Suprapubic skin (tissue), 3 donors: ENCODE results near the gene RNF220.

Source experiments
- POLR2A ChIP-seq, 2 donors: fragments of 450-650 bp; IDR thresholded peaks; one replicate each; pipeline ENCODE4 v1.6.1; 2017; ENCODE audit warnings: antibody characterized with exemption in 2 of 2, mild to moderate bottlenecking in 2 of 2, moderate library complexity in 2 of 2
- TF ChIP-seq, protein P1 (sequence below), 2 donors: fragments of 200-600 bp in 1 of 2; fragments of 450-650 bp in 1 of 2; sonication (generic) in 1 of 2; IDR thresholded peaks; one replicate each; pipeline ENCODE4 v1.5.1; 2016 to 2019; ENCODE audit warnings: antibody characterized with exemption in 2 of 2, mild to moderate bottlenecking in 1 of 2, moderate library complexity in 1 of 2

DNA sequence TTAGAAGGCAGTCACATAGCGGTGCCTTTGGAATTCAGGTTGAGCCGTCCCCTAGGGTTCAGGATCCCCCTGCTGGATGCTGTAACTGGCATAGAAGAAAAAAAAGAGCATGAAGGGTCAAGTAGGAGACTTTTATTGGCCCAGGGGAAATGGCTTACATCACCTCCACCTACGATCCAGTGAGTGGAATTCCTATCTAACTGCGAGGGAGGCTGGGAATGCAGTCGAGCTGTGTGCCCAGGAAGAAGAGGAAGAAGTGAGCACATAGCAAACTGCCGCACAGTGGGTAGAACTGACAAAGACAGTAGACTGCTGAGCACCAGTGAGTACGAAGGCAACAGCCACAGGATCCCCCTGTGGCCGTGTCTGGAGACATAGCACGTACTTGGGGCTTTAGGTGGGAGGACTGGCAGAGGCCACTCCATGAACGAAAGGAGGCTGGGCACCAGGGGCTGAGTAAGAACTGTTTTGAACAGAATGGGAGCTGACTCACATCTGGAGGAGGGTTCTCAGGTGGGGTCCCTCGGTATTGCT, 79.2 kb downstream of the RNF220 start:
- no peak for TF ChIP-seq POLR2A (IDR thresholded peaks at IDR 0.05)
- TF ChIP-seq, protein P1, sequence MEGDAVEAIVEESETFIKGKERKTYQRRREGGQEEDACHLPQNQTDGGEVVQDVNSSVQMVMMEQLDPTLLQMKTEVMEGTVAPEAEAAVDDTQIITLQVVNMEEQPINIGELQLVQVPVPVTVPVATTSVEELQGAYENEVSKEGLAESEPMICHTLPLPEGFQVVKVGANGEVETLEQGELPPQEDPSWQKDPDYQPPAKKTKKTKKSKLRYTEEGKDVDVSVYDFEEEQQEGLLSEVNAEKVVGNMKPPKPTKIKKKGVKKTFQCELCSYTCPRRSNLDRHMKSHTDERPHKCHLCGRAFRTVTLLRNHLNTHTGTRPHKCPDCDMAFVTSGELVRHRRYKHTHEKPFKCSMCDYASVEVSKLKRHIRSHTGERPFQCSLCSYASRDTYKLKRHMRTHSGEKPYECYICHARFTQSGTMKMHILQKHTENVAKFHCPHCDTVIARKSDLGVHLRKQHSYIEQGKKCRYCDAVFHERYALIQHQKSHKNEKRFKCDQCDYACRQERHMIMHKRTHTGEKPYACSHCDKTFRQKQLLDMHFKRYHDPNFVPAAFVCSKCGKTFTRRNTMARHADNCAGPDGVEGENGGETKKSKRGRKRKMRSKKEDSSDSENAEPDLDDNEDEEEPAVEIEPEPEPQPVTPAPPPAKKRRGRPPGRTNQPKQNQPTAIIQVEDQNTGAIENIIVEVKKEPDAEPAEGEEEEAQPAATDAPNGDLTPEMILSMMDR (IDR thresholded peaks at IDR 0.05) = no peak
